Measurements from ENCODE around the gene CACNA1A. TPM values are rescaled to one million over a fixed set of nuclear protein-coding genes. Genes with fewer than 3 reads are reported as not detected.

Gene CACNA1A
- total and polyA plus RNA-seq, 2 of the 4 experiments (the other 2 are of a cell fraction): 5.9 to 15.0 TPM

DNA sequence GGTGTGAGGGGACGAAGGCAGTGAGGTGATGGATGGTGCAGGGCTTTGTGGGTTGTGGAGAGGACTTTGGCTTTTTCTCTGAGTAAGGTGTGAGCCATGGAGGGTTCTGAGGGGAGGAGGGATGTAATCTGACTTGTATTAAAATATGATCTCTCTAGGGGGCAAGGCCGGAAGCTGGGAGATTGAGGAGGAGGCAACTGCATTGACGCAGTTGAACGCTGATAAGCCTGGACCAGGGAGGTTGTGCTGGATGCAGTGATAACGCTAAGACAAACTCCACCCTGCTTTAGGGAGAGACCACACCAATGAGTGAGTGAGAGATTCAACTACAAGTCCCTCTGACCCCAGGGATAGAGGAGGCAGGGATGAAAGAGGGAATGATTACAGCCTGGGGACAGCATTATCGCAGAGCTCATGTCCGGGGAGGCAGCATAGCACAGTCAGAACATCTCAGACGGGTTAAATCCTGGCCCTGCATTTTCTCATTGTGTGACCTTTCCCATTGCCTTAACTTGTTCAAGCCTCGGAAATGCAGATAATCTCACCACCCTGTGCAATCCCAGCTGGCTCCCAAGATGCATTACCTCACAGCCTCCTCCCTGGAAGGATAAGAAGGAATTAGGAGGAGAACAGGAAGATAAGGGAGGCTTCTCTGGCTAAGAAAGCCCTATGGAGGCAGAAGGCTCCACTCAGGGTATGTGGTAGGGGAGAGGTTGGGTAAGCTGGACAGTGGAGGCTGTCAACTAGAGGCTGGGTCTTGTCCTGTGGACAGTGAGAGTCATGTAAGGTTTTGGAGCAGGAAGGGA, 124.2 kb downstream of the CACNA1A start:
- intact Hi-C loops (cut with micrococcal nuclease): no loop called here
- Histone ChIP-seq H3K79me1 (ENCODE audit: low read depth in 1 of 2, low read length in 2 of 2) (no peaks in the 10 kb centered on the region), H3K14ac (replicated peaks; ENCODE audit: low read depth, low read length) (no peak overlapping the region), H3K27me3 (ENCODE audit: control insufficient read depth, insufficient read depth, low read length) (no peaks in the 10 kb centered on the region), H3K4me1 (ENCODE audit: control insufficient read depth, insufficient read depth, low read length) (no peaks in the 10 kb centered on the region), H3K36me3 (ENCODE audit: control insufficient read depth, insufficient read depth, low read length) (no peaks in the 10 kb centered on the region), H3K9me3 (ENCODE audit: control insufficient read depth, insufficient read depth, low read length) (no peaks in the 10 kb centered on the region), H3K4me3 (ENCODE audit: insufficient read depth, low read depth, low read length) (no peak overlapping the region), H3K23ac (ENCODE audit: low read depth, low read length) (no peak overlapping the region), H3K56ac (ENCODE audit: extremely low read depth, insufficient read depth, low read length) (no peak overlapping the region), H2AFZ (replicated peaks; ENCODE audit: low read length, poor library complexity) (no peak overlapping the region), H3K4me2 (ENCODE audit: low read depth, low read length) (no peak overlapping the region), H2BK20ac (ENCODE audit: low read depth, low read length) (no peak overlapping the region), H2AK5ac (ENCODE audit: low read depth, low read length) (no peak overlapping the region), H2AK9ac (replicated peaks; ENCODE audit: low read depth, low read length, poor library complexity) (no peak overlapping the region), H4K5ac (ENCODE audit: low read depth, low read length) (no peak overlapping the region), H4K20me1 (ENCODE audit: insufficient read depth, low read length) (no peaks in the 10 kb centered on the region), H3K9me1 (ENCODE audit: insufficient read depth, low read length) (no peaks in the 10 kb centered on the region), H2BK15ac (ENCODE audit: low read depth, low read length) (no peak overlapping the region), H2BK120ac (ENCODE audit: low read depth, low read length) (no peak overlapping the region), H3K18ac (ENCODE audit: low read depth, low read length) (no peak overlapping the region), H2BK5ac (ENCODE audit: low read depth, low read length, poor library complexity, severe bottlenecking) (no peak overlapping the region), H3K9ac (ENCODE audit: low read depth, low read length) (no peak overlapping the region), H4K8ac (ENCODE audit: low read depth in 2 of 2, low read length in 2 of 2) (no peak overlapping the region), H3K4ac (ENCODE audit: low read depth, low read length) (no peak overlapping the region), H4K91ac (ENCODE audit: insufficient read depth, low read depth, low read length) (no peak overlapping the region), H3K27ac (ENCODE audit: insufficient read depth, low read length) (no peak overlapping the region)
- no TSS peak for BruUV-seq (replicated peaks)
- ChIA-PET CTCF (no interaction called here), POLR2A (ENCODE audit: unreplicated experiment) (no interaction called here)
- dilution Hi-C loops (cut with HindIII; ENCODE audit: low sequenced_read_pairs, unreplicated experiment): no loop called here
- in situ Hi-C loops (cut with MboI; ENCODE audit: low sequenced_read_pairs): no loop called here
- no peak for TF ChIP-seq RCOR1 (IDR thresholded peaks at IDR 0.05; ENCODE audit: insufficient replicate concordance, low read length)
- TF ChIP-seq, protein P1, sequence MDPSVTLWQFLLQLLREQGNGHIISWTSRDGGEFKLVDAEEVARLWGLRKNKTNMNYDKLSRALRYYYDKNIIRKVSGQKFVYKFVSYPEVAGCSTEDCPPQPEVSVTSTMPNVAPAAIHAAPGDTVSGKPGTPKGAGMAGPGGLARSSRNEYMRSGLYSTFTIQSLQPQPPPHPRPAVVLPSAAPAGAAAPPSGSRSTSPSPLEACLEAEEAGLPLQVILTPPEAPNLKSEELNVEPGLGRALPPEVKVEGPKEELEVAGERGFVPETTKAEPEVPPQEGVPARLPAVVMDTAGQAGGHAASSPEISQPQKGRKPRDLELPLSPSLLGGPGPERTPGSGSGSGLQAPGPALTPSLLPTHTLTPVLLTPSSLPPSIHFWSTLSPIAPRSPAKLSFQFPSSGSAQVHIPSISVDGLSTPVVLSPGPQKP (IDR thresholded peaks at IDR 0.05; ENCODE audit: borderline replicate concordance, low read depth, low read length): no peak
- no peak for TF ChIP-seq CHD1 (IDR thresholded peaks at IDR 0.05; ENCODE audit: low read depth, low read length)
- no peak for TF ChIP-seq RFX5 (IDR thresholded peaks at IDR 0.05; ENCODE audit: low read depth, low read length)
- TF ChIP-seq FOS (IDR thresholded peaks at IDR 0.05; ENCODE audit: low read depth, low read length): no peak
- TF ChIP-seq RAD21 (IDR thresholded peaks at IDR 0.05; ENCODE audit: low read length): no peak
- WGBS, 2 experiments (ENCODE audit: extremely low coverage in 2 of 2, insufficient read length in 1 of 2): 80% methylated on average over 1 of the region's 9 CpGs; no CpG with 5 or more reads in 1 of the 2 experiments
- ATAC-seq (ENCODE audit: low read depth) (no peak; the same call in 1 of the 2 replicates), DNase-seq (peak; percentile 4)

Measured in IMR-90 (cell line).